GM18507 (cell line): ENCODE measurements around the gene MAP2K7.
"Not testable (repeated sequence)": the region's sequence is repeated elsewhere in the genome, so short reads cannot be mapped to it uniquely, and the experiment has no call there.

ENCODE experiments used
- DNase-seq: peaks from one replicate; pipeline ENCODE4 v3.0.0; 2011; ENCODE audit warnings: low read depth; ENCODE audit not compliant: insufficient read length; ENCODE audit errors: extremely low spot score
- FAIRE-seq: peaks from 2 replicates; lab custom pipeline; 2011; peaks lifted over from hg19 to GRCh38; lab: Jason Lieb, UNC

The MAP2K7 gene

DNA sequence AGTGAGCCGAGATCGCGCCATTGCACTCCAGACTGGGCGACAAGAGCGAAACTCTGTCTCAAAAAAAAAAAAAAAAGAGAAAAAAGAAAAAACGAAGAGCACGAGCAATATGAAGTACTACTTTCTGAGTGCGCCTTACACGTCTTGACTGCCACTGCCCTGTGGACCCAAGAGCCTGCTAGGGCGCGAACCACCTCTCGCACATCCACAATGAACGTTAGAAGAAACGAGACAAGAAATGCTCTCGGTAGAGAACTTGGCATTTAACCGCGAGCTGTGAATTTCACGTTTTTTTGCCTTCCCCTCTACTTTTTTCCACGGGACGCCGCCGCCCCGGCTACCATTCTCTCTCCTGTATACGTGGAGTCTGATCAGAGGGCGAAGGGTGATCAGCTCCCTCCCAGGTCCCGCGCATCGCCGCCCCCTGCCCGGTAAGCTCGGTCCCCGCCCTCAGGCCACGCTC, 39.3 kb downstream of the MAP2K7 start:
- FAIRE-seq (no peak), DNase-seq (no peak)

GRCh38 chr19:7943444-7944176, 39.9 kb downstream of the MAP2K7 start, which contains the start of gene TIMM44:
Gene TIMM44 (minus strand): TSS chr19:7943666. CDS start chr19:7943651, 15 bp downstream.
- FAIRE-seq (peak; percentile 100), DNase-seq (peak; percentile 92)

- DNase-seq, result peak; percentile 54
- FAIRE-seq, result no peak
These were observed 40.6 kb downstream of the MAP2K7 start for GRCh38 chr19:7944177-7944761.

GRCh38 chr19:7947939-7948338, 44.3 kb downstream of the MAP2K7 start:
- FAIRE-seq (no peak), DNase-seq (no peak)

- DNase-seq (no peak), FAIRE-seq (no peak)
These were observed 49.4 kb downstream of the MAP2K7 start for GRCh38 chr19:7953060-7953459.

- FAIRE-seq, result no peak
These were observed 49.9 kb downstream of the MAP2K7 start for GRCh38 chr19:7953576-7953975.

GRCh38 chr19:7955696-7956095, 52.0 kb downstream of the MAP2K7 start:
- DNase-seq, result no peak
- no peak for FAIRE-seq

More at GRCh38 chr19:7953576-7953975, 49.9 kb downstream of the MAP2K7 start:
- DNase-seq, result no peak

DNA sequence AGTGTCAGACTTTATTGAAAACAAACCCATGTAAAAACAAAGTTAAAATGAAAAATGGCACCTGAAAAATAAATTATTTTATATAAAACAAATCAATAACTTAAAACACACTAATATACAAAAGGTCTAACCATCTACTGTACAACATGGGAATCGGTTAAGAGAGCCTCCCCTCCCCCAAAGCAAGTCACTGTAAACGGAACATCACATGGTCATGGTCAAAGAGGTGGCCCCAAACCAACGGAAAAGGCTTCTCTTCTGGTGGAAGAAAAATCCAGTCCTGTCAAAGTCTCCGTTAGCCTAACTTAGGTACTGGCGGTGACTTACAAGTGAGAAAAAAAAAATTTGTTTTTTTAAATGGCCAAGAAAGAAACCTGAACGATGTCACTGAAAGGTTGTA, 55.5 kb downstream of the MAP2K7 start:
- DNase-seq (no peak), FAIRE-seq (no peak)

DNA sequence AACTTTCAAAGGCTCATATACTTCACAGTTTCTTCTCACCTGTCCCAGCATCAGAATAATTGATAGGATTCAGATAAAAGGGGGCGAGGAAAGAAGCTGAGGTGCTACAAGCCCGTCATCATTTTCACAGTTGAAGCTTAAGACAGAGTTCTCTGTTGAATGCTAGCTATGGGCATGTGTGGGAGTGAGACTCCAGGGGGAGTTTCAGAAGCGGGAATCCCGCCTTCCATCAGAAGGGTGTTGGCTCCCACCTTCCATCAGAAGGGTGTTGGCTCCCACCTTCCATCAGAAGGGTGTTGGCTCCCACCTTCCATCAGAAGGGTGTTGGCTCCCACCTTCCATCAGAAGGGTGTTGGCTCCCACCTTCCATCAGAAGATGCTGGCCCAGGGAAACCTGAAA, 57.4 kb downstream of the MAP2K7 start:
- DNase-seq, FAIRE-seq: not testable (repeated sequence)

DNA sequence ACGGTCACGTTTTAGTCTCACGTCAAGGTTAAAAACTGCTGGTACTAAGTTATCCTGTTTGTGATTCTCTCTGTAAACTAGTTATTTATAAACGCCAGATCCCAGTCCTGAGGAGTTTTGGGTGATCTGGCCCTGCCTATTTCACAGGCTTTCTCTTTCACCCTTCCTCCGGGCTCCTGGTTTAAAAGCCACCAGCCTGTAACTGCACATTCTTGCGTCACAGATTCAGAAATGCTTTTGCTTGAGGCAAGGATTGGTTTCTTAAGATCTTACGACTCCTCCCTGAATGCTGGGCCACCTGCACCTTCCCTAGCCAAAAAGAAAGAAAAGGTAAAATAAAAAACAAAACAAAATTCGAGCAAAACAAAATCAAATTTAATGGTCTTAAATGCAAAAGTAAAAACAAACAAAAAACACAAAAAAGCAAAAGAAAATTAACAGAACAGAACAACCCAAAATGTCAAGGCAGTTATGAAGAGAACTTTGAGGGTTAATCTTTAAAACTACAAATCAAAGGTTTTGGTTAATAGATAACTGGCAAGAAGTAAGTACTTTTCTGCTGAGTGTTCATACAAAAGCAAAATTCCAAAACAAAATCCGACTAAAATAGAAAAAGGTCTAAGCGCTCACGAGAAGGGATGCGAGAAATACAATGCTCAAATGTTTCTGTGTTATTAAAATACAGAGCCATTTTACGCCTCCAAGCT, 58.4 kb downstream of the MAP2K7 start:
- FAIRE-seq (no peak), DNase-seq (no peak)

- no peak for FAIRE-seq
- DNase-seq, result no peak
These were observed 59.1 kb downstream of the MAP2K7 start for GRCh38 chr19:7962644-7963268.

GRCh38 chr19:7963566-7963965, 59.9 kb downstream of the MAP2K7 start:
- DNase-seq (no peak), FAIRE-seq (no peak)
